ENCODE data around the gene ARHGDIG. TPM values are rescaled to one million over a fixed set of nuclear protein-coding genes. Genes with fewer than 3 reads are reported as not detected.

ARHGDIG gene
- total RNA-seq, 2 experiments from 2014 or later: not detected

GRCh38 chr16:307691-308312 lies 27.4 kb downstream of the ARHGDIG start:
- Mint-ChIP-seq H3K27ac (no peak overlapping the region), H3K36me3 (ENCODE audit: low read depth) (peaks cover 12% of the 10 kb centered on the region), H3K9me3 (no peaks in the 10 kb centered on the region), H3K4me1 (ENCODE audit: low read depth) (peaks cover 14% of the 10 kb centered on the region), H3K27me3 (no peaks in the 10 kb centered on the region), H3K4me3 (no peak overlapping the region)
- intact Hi-C loops (cut with micrococcal nuclease): no loop called here
- ATAC-seq (peak; percentile 49), DNase-seq (peak; percentile 35)
- TF ChIP-seq CTCF (IDR thresholded peaks at IDR 0.05): no peak
- CTCF ChIA-PET: no interaction called here
- POLR2A ChIA-PET: no interaction called here

- H3K27ac Mint-ChIP-seq: no peak overlapping the region
- DNase-seq (peak; percentile 40), ATAC-seq (peak; percentile 83)
- H3K4me3 Mint-ChIP-seq: no peak overlapping the region
- no peaks in the 10 kb centered on the region for H3K9me3 Mint-ChIP-seq
- no peaks in the 10 kb centered on the region for H3K27me3 Mint-ChIP-seq
- TF ChIP-seq CTCF (IDR thresholded peaks at IDR 0.05): no peak
- POLR2A ChIA-PET: interaction anchor here (1.0 to 1.1 kb wide), 2 partner anchors 14 to 41 kb away, joined by 3 read pairs; no protein-coding TSS in a partner anchor
- peaks cover 5% of the 10 kb centered on the region for H3K36me3 Mint-ChIP-seq (ENCODE audit: low read depth)
- CTCF ChIA-PET: interaction anchor here (1.0 to 1.3 kb wide), 4 partner anchors 12 to 104 kb away, joined by 3 to 4 read pairs (median 3); no protein-coding TSS in a partner anchor
- intact Hi-C loops (cut with micrococcal nuclease): no loop called here
- peaks cover 14% of the 10 kb centered on the region for H3K4me1 Mint-ChIP-seq (ENCODE audit: low read depth)
Measured at GRCh38 chr16:309476-309875, 29.1 kb downstream of the ARHGDIG start.

- ATAC-seq: no peak
- H3K36me3 Mint-ChIP-seq (ENCODE audit: low read depth): peaks cover 6% of the 10 kb centered on the region
- POLR2A ChIA-PET: no interaction called here
- no peak overlapping the region for H3K27ac Mint-ChIP-seq
- H3K4me1 Mint-ChIP-seq (ENCODE audit: low read depth): peaks cover 17% of the 10 kb centered on the region
- H3K27me3 Mint-ChIP-seq: no peaks in the 10 kb centered on the region
- TF ChIP-seq CTCF (IDR thresholded peaks at IDR 0.05): no peak
- CTCF ChIA-PET: no interaction called here
- no peak overlapping the region for H3K4me3 Mint-ChIP-seq
- no peak for DNase-seq
- intact Hi-C loops (cut with micrococcal nuclease): no loop called here
- no peaks in the 10 kb centered on the region for H3K9me3 Mint-ChIP-seq
Measured at GRCh38 chr16:311725-312124, 31.3 kb downstream of the ARHGDIG start.

- ATAC-seq (no peak), DNase-seq (no peak)
- CTCF ChIA-PET: no interaction called here
- Mint-ChIP-seq H3K4me1 (ENCODE audit: low read depth) (peaks cover 19% of the 10 kb centered on the region), H3K27ac (no peak overlapping the region), H3K36me3 (ENCODE audit: low read depth) (peaks cover 7% of the 10 kb centered on the region), H3K9me3 (no peaks in the 10 kb centered on the region), H3K4me3 (no peak overlapping the region), H3K27me3 (no peaks in the 10 kb centered on the region)
- POLR2A ChIA-PET: no interaction called here
- intact Hi-C loops (cut with micrococcal nuclease): no loop called here
- no peak for TF ChIP-seq CTCF (IDR thresholded peaks at IDR 0.05)
Measured at GRCh38 chr16:314351-314750, 34.0 kb downstream of the ARHGDIG start.

- H3K4me3 Mint-ChIP-seq: no peak overlapping the region
- no peak for DNase-seq
- peaks cover 10% of the 10 kb centered on the region for H3K36me3 Mint-ChIP-seq (ENCODE audit: low read depth)
- H3K4me1 Mint-ChIP-seq (ENCODE audit: low read depth): peaks cover 18% of the 10 kb centered on the region
- H3K27me3 Mint-ChIP-seq: no peaks in the 10 kb centered on the region
- intact Hi-C loops (cut with micrococcal nuclease): no loop called here
- ChIA-PET CTCF (no interaction called here), POLR2A (no interaction called here)
- H3K27ac Mint-ChIP-seq: no peak overlapping the region
- H3K9me3 Mint-ChIP-seq: no peaks in the 10 kb centered on the region
- no peak for TF ChIP-seq CTCF (IDR thresholded peaks at IDR 0.05)
- ATAC-seq: no peak
Measured at GRCh38 chr16:314795-315299, 34.5 kb downstream of the ARHGDIG start.

Data from activated CD8-positive, alpha-beta T cell treated with anti-CD3 and anti-CD28 coated beads for 36 hours (primary cell).